Measurements from ENCODE around the gene ENO1.

DNA sequence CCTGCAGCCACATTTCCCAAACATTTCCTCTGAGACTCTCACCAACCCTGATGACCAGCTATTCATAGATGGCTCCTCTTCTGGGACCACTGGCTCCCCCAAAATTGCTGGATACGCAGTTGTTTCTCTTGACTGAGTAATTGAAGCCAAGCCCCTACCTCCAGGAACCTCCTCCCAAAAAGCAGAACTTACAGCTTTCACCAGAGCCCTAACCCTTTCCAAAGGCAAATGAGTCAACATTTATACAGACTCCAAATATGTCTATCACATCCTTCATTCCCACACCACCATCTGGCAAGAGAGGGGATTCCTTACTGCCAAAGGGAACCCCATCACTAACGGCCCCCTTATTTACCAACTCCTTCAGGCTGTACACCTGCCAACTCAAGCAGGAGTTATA, 46.9 kb upstream of the ENO1 start:
- TF ChIP-seq, protein P1, sequence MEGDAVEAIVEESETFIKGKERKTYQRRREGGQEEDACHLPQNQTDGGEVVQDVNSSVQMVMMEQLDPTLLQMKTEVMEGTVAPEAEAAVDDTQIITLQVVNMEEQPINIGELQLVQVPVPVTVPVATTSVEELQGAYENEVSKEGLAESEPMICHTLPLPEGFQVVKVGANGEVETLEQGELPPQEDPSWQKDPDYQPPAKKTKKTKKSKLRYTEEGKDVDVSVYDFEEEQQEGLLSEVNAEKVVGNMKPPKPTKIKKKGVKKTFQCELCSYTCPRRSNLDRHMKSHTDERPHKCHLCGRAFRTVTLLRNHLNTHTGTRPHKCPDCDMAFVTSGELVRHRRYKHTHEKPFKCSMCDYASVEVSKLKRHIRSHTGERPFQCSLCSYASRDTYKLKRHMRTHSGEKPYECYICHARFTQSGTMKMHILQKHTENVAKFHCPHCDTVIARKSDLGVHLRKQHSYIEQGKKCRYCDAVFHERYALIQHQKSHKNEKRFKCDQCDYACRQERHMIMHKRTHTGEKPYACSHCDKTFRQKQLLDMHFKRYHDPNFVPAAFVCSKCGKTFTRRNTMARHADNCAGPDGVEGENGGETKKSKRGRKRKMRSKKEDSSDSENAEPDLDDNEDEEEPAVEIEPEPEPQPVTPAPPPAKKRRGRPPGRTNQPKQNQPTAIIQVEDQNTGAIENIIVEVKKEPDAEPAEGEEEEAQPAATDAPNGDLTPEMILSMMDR (conservative IDR thresholded peaks at IDR 0.05 in 1 of 2, IDR thresholded peaks at IDR 0.05 in 1 of 2; ENCODE audit: extremely low read depth in 1 of 2, insufficient read depth in 1 of 2, low read depth in 1 of 2, low read length in 2 of 2): no peak
- no peak for TF ChIP-seq EZH2 (IDR thresholded peaks at IDR 0.05; ENCODE audit: borderline replicate concordance, low read length)

Data from mammary epithelial cell (primary cell).